NOMO-1 (cell line): Measurements from ENCODE around the gene C1D.
"Not testable (repeated sequence)": the region's sequence is repeated elsewhere in the genome, so short reads cannot be mapped to it uniquely, and the experiment has no call there.

Experiments
- DNase-seq, 2 experiments: peaks; one replicate each; lab custom pipeline; 2025; ENCODE audit not compliant: unreplicated experiment in 2 of 2; lab: John Stamatoyannopoulos, UW

C1D gene

DNA sequence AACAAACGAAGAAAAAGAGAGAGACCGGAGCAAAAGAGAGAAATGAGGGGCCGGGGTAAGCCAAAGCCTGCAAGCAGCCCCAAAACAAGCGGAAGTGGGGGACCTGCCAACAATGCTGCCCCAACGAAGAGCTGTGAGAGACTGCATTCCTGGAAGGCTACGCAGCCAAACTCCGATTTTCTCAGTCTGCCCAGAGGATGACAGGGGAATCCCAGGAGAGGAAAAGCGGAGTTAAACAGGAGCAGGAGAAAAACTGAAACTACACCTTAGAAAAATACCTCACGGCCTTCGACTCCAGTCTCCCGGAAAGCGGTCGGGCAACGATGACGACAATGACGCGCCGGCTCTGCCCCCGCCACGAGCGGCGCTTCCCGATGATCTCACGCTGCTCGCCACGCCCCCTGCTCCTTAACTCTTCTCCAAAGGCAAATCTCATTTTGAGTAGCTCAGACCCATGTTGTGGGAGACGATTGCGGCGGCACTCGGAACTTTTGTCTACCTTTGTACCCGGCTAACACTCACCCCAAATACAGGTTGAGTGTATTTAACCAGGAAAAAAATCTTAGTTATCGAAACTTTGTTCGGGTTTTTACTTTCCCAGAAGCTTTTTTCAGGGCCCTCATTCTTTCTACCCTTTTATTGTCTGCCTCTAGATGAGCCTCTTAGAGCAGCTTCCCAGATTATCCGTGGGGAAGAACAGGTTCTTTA is at the start of gene C1D:
C1D (minus strand) TSS at position 325 of the 708 bp plus-strand sequence. CDS start 15,694 bp downstream, outside the sequence.
- peak; percentile 81 to 82 for DNase-seq

- peak; percentile 37 to 38 for DNase-seq
Measured at GRCh38 chr2:68110102-68110501, 47.3 kb upstream of the C1D start.

DNA sequence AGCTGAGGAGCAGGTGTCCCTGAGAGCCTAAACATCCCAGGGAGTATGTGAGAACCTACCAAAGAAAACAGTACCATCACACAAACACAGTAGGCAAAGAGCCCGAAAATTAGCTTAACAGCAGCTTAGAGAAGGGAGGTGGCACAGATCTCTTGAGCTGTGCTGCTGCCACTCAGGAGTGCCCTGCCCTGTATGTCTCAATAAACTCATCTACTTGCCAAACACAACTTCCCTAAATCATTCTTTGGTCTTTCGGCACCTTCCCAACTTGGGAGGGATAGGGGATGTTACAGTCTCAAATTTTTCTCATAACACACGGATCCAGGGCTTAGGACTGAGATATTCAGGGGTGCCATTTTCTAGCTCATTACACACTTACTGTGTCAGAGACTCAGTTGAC is 45.3 kb upstream of the C1D start:
- peak; percentile 65 to 83 for DNase-seq

- DNase-seq: no peak
Measured at GRCh38 chr2:68107475-68107874, 44.7 kb upstream of the C1D start.

DNA sequence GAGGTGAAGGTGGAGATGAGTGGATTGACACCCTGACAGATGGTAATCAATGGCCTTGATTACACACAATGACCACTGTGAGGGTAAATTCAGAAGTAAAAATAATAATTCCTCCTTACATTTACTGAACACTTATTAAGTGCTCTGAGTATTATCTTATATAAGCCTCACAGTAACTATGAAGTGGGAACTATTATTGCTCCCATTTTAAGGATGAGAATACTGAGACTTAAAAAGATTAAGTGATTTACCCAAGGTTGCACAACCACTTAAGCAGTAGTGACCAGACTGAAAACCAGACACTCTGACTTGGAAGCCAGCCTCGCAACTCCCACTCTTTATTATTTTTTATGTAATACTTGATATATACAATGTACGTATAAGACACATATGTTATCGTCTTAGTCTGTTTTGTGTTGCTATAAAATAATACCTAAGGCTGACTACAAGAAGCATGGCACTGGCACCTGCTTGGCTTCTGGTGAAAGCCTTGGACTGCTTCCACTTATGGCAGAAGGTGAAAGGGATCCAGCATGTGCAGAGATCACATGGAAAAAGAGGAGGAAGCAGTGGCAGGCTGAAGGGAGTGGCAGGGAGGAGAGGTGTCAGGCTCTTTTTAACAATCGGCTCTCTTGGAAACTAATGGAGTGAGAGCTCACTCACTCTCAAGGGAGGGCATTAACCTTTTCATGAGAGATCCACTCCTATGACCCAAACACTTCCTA is 41.5 kb upstream of the C1D start:
- no peak for DNase-seq

DNA sequence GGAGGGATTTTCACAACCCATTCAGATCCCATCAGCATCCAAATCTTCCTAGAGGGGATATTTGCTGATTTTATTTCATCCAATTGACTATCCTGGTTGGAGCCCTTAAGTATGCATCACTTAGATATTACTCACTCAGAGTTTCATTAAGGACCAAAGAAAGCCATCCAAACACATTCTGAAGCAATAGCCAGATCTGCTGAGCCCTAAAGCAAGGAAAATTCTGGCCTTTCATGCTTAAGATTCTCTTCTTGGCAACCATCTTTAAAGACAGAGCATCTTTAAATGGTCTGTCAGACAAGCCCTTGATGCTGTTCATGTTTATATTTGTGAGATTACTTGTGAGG is 40.9 kb upstream of the C1D start:
- DNase-seq: no peak

DNA sequence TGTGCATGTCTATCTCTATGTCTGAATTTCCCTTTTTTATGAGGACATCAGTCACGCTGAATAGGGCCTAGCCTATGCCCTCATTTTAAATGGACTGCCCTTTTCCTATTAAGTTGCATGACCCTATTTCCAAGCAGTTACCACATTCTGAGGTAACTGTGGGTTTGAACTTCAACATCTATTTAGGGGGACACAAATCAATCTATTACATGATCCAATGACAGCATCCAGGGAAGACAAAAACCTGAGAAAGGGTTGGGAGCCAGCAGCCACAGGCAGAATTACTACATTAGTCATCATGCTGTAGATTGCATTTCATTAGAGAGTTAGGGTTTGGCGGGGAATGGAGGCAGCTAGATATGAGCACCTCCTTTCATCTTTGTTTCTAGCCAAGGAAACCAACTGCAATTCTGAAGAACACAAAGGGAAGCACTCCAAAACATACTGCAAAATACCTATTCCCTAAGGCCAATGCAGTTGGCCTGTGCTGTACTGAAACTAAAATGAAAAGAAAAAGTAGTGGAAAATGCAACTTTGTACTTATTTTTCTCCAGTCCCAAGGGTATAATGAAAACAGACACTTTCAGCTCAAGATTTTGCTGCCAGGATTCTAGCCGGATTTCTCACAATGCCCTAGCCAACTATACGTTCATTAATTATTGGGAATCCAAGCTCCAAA is 40.4 kb upstream of the C1D start:
- DNase-seq: peak in 1 of 2 experiments; percentile 13

- peak in 1 of 2 experiments; percentile 30 for DNase-seq
Measured at GRCh38 chr2:68100189-68100588, 37.4 kb upstream of the C1D start.

DNA sequence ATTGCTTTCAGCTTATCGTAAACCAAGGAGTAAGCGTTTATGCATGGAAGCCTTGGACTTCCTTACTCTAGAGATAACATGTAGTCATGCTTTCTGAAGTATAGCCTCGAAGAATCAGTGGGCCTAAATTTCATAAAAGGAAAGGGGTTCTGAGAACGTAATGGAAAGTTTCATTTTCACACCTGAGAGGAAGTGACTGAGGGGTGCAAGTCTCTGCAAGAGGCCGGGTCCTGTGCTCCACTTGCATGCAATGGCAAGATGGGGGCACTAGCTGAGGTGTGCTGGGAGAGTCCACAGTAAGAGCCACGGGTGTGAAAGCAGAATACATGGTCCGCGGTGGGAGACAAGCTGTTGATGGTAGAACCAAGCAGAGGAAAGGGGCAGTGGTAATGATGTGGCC is 36.5 kb upstream of the C1D start:
- DNase-seq: no peak

- DNase-seq: no peak
Measured at GRCh38 chr2:68098291-68098797, 35.5 kb upstream of the C1D start.

DNA sequence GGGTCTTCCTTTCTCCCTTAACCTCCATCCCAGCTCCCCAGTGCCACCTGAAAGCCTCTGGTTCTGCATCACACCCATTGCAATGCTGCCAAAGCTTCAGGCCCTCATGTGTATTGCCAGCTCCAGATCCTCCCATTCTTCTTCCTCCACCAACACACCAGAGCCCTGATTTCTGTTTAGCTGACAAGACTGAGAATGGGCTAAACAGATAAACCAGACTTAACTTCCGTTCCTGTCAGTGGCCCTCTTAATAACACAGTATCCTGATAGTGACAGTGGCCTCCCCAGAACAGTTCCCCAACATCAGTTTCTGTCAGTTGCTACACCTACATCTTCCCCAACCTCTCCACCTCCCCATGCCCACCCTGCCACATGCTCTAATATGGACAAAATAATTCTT is 31.3 kb upstream of the C1D start:
- DNase-seq: no peak

GRCh38 chr2:68093634-68094033 is 30.8 kb upstream of the C1D start:
- no peak for DNase-seq

DNA sequence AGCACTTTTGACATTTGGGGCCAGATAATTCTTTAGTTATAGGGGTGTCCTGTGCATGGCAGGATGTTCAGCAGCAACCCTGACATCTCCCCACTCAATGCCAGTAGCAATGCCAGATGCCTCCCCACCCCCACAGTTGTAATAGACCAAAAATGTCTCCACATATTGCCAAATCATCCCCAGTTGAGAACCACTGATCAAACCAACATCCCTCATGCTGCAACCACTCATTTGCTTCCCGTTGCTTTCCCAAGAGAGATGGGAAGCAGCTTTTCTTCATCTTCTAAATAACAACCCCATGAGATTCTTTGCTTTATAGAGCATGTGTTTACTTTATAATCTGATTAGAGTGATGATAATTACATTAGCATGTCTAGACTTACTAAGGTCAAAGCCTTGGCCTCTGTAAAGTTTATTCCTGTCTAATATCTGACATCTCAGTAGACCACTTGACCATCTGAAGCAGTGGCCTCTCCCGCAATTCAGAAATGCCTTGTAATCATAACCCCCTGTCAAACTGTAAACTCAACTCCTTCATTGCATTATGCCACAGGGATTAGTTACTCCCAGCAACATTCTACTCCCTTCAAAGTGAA is 28.7 kb upstream of the C1D start:
- no peak for DNase-seq

DNA sequence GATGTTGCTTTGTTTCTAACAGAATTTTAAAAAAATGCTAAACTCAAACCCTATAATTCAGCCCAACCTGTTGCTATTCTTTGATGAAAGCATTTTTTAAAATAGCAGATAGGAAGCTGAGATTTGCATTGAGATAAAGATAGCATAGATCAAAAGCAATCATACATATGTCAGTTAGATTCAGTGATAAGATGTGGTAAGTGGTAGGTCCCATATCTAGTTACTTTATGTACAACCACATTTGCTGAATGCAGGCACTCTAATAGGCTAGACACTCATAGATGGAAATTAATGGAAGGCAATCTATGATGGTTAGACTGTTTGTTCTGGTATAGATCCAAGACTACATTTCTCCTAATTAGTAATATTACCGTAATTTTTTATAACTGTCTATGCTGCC is 27.2 kb upstream of the C1D start:
- DNase-seq: no peak

- DNase-seq: no peak
Measured at GRCh38 chr2:68088940-68089339, 26.1 kb upstream of the C1D start.

- DNase-seq: no peak
Measured at GRCh38 chr2:68086166-68086565, 23.4 kb upstream of the C1D start.

DNA sequence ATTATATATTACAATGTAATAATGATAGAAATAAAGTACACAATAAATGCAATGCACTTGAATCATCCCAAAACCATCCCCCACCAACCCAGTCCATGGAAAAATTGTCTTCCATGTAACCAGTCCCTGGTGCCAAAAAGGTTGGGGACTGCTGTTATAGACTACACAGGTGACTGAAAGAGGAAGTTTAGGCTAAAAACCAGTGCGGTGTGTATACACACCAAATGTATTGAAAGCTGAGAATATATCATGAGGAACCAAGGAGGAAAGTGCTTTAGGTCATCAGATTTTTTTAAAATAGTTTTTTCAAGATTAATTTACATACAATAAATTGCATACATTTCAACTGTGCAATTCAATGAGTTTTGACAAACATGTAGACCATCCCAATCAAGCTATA is 20.5 kb upstream of the C1D start:
- no peak for DNase-seq

DNA sequence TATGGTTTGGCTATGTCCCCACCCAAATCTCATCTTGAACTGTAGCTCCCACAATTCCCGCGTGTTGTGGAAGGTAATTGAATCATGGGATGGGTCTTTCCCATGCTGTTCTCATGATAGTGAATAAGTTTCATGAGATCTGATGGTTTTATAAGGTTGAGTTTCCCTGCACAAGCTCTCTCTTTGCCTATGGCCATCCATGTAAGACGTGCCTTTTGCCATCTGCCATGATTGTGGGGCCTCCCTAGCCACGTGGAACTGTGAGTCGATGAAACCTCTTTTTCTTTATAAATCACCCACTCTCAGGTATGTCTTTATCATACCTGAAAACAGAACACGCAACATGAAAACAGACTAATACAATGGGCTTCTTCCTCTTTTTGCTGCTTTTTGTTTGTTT is 11.2 kb upstream of the C1D start:
- no peak for DNase-seq

DNA sequence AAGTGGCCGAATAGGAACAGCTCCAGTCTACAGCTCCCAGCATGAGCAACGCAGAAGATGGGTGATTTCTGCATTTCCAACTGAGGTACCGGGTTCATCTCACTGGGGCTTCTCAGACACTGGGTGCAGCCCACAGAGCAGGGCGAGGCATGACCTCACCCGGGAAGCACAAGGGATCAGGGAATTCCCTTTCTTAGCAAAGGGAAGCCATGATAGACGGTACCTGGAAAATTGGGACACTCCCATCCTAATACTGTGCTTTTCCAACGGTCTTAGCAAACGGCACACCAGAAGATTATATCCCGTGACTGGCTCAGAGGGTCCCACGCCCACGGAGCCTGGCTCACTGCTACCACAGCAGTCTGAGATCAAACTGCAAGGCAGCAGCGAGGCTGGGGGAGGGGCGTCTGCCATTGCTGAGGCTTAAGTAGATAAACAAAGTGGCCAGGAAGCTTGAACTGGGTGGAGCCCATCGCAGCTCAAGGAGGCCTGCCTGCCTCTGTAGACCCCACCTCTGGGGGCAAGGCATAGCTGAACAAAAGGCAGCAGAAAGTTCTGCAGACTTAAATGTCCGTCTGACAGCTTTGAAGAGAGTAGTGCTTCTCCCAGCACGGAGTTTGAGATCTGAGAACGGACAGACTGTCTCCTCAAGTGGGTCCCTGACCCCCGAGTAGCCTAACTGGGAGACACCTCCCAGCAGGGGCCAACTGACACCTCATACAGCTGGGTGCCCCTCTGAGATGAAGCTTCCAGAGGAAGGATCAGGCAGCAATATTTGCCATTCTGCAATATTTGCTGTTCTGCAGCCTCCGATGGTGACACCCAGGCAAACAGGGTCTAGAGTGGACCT is 1.2 kb upstream of the C1D start:
- DNase-seq: not testable (repeated sequence)

DNA sequence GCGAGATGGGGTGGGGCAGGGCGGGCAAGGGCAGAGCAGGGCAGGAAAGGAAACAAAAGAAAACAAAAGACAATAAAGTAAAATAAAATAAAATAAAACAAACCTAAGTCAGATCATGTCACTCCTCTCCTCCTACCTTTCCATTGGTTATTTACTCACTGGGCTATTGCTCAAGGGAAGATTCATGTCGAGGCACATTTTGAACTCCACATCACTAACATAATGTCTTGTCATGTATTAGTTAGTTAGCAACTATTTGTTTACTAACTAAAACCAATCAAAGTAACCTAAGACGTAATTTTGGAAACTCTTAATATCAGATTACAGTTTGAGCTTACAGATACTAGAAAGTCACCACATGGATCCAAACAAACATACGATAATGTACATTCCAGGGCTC is 2.2 kb downstream of the C1D start:
- no peak for DNase-seq
